HG03060 (cell line): Measurements from ENCODE around the gene KCNC3.
"Not testable (repeated sequence)": the region's sequence is repeated elsewhere in the genome, so short reads cannot be mapped to it uniquely, and the experiment has no call there.

ENCODE experiments used
- ATAC-seq: cut with Tn5 transposase; IDR thresholded peaks from one replicate; pipeline ENCODE4 v1.9.1; 2021; ENCODE audit warnings: low read depth, moderate number of reproducible peaks; ENCODE audit not compliant: unreplicated experiment

The KCNC3 gene

DNA sequence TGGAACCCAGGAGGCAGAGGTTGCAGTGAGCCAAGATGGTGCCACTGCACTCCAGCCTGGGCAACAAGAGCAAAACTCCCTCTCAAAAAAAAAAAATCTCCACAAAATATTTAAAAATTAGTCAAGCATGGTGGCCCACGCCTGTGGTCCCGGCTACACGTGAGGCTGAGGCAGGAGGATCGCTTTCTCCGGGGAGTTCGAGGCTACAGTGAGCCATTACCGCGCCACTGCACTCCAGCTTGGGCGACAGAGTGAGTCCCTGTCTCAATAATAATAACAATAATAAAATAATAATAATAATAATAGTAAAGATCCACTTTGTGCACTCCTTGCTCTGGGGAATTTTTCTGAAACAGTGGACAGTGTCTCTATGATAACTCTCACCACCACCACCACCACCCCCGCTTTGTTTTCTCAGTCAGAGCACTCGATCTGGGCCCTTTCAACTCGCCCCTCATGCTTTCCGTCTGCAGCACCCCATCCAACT is 27.6 kb upstream of the KCNC3 start:
- ATAC-seq: no peak

DNA sequence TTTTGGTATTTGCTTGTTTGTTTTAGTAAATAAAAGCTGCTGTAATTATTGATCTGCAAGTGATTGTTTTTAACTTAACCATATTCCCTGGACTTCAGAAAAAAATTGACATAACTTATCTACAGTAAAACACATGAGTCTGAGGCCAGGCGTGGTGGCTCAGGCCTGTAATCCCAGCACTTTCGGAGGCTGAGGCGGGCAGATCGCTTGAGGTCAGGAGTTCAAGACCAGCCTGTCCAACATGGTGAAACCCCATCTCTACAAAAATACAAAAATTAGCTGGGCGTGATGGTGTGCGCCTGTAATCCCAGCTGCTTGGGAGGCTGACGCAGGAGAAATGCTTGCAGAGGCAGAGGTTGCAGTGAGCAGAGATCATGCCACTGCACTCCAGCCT is 24.3 kb upstream of the KCNC3 start:
- ATAC-seq: not testable (repeated sequence)

- no peak for ATAC-seq
These were observed 23.1 kb upstream of the KCNC3 start for GRCh38 chr19:50352242-50352641.

GRCh38 chr19:50349277-50350057 is 20.3 kb upstream of the KCNC3 start:
- ATAC-seq: no peak

DNA sequence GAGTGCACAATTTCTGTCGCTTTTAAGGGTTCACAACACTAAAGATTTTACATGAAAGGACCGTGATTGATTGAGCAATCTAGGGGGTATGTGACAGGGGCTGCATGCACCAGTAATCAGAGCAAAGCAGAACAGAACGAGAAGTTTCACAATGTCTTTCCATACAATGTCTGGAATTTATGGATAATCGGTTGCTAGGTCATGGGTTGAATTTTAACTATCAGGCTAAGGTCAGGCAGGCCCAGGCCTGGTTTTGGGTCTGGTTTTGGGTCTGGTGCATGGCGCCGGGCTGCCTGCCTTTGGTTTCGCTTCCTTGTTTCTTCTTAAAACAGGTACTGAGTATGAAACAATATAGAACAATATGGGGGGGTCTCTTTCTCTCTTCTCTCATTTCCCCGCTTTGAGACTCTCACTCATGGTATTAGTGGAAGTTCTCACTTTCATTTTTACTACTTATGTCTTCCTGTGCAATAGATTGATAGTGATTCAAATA is 18.0 kb upstream of the KCNC3 start:
- not testable (repeated sequence) for ATAC-seq

DNA sequence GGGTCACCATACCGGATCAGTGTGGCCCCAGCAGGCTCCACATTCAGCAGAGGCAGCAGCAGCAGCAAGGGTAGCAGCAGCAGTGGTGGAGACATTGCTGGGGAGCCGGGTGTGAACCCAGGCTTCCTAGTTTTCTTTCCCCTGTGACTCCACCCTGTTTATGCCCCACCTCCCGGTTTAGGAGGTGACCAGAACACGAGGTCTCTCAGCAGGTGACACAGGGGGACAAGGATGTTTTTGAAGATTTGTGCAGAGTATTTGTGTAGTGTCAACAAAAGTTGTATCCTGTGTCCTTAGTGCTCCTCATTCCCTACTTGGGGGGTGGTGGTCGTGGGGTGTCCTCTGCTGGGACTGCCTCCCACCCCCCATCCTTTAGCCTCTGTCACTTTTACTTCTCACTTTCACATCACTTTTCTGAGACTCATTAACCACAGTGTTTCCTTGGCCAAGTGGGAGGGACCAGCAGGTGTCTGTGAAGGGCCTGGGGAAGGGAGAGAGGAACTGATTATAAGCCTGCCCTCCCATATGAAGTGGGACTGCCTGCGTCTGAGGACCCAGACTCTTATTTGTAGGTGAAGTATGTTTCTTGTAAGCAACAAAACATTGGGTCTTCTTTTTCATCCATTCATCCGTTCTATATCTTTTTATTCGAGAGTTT is 15.6 kb upstream of the KCNC3 start:
- no peak for ATAC-seq

GRCh38 chr19:50341091-50341564 is 12.0 kb upstream of the KCNC3 start:
- peak; percentile 65 for ATAC-seq

- ATAC-seq: no peak
These were observed 11.2 kb upstream of the KCNC3 start for GRCh38 chr19:50340331-50340730.

DNA sequence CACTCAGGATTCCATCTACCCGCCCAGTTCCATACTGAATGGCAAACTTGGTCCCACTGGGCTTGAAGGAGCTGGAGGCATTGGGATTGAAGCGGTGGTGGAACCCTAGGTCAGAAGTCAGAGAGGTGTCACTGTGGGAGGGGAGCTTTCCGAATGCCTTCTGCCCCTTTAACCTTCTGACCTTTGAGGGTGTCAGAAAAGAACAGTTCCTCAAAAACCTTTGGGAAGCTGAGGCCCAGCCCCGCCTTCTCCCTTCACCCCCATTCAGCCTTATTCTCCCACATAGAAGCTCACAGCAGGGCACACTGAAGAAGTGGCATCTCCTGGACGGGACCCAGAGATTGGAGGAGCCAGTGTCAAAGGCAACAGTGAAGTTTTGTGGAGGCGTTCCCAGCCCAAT is 7.9 kb upstream of the KCNC3 start:
- not testable (repeated sequence) for ATAC-seq

DNA sequence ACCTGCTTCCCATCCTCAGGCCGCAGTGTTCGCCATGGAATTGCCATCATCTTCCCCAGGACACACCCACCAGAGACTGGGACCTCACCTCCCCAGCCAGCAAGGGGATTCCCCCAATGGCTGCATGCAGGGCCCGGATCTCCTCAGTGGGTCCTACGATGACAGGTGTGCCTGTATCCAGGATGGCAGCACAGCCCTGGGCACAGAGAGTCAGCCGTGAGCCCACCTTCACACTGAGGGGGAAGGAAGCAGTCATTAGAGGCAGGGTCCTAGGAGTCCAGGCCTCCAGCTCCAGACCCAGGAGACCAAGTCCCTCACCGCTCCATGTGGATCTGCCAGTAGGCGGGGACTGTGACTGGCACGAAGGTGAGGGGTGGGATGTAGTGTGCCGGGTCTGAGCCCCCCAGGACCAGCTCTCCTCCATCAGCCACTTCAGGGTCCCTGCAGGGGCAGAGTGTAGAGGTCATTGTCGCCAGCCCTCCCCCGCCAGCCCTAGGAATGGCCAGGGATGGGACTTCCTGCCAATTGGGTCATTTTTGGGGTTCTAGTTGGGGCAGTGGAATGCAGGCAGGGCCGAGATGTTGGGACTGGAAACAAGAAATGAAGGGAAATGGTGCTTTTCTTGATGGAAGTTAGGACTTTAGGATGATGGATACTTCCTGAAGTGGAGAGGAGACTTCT is 5.7 kb upstream of the KCNC3 start:
- no peak for ATAC-seq

- ATAC-seq: no peak
These were observed 4.8 kb upstream of the KCNC3 start for GRCh38 chr19:50333737-50334617.

GRCh38 chr19:50333235-50333736 is 4.1 kb upstream of the KCNC3 start:
- ATAC-seq: no peak

DNA sequence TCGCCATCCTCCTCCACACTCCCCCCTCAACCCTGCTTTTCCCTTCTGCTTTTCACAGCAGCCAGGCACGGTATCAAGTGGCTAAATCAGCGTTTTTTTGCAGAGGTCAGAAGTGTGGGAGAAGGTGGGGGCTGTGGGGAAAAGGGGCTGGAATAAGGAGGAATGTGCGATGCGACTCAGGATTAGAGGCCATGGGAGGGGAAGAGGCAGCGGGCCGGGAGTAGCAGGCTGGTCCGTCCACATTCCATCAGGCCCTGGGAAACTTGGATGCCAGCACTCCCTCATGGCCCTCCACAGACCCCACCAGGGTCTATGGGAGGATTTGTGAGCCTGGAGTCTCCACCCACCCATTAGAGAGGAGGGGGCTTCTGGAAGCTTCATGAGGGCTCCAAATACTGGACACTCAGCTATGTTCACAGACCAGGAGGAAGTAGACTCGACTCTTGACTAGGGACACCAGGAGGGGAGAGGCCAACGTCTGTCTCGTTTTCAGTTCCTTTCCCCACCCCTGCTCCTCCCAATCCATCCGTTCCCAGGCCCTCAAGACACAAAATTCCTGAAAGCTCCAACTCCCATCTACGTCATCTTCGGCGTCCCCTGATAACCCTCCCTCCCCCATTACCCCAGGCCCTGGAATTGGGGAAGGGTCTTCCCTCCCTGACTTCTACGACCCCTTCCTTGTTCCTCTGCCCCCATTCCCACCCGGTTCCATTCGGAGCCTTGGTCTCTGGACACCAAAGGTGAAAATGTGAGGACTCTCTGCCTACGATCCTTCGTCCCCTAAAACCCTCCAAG is 3.3 kb upstream of the KCNC3 start:
- ATAC-seq: no peak

GRCh38 chr19:50331994-50332243 is 2.7 kb upstream of the KCNC3 start:
- ATAC-seq: no peak

DNA sequence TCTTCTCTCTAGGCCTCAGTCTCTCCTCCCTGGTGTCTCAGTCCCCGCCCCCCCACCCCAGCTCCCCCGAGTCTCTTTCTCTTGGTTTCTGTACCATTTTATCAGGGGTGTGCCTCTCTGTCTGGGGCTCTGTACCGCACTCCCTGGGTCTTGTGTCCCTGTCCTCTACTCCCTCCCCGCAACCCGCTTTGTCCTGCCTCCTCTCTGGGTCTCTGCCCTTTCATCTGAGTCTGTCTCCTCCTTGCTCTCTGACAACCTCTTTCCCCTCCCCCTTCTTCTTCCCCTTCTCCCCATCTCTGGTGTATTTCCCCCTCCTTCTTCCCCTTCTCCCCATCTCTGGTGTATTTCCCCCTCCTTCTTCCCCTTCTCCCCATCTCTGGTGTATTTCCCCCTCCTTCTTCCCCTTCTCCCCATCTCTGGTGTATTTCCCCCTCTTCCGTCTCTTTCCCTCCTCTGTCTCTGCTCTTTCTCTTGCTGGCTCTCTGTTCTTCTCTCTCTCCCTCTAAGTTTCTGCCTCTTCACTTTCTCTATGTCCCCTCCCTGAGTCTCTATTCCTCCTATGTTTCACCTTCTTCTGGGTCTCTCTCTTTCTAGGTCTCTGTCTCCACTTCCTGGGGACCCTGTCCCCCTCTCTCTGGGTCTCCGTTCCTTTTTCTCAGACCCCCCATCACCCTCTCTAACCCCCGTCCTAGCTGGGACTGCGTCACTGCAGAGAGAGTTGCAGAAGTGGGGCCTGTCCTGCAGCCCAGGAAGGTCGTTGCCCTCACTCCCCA is 2.2 kb upstream of the KCNC3 start:
- no peak for ATAC-seq

GRCh38 chr19:50330365-50331078 is 1.3 kb upstream of the KCNC3 start:
- no peak for ATAC-seq

DNA sequence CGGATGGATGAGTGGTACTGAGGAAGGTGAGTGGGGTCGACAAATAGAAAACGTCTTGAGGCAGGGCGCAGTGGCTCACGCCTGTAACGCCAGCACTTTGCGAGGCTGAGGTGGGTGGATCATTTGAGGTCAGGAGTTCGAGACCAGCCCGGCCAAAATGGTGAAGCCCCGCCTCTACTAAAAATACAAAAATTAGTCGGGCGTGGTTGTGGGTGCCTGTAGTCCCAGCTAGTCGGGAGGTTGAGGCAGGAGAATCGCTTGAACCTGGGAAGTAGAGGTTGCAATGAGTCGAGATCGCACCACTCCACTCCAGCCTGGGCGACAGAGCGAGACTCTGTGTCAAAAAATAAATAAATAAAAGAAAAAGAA is 733 bp upstream of the KCNC3 start:
- not testable (repeated sequence) for ATAC-seq

DNA sequence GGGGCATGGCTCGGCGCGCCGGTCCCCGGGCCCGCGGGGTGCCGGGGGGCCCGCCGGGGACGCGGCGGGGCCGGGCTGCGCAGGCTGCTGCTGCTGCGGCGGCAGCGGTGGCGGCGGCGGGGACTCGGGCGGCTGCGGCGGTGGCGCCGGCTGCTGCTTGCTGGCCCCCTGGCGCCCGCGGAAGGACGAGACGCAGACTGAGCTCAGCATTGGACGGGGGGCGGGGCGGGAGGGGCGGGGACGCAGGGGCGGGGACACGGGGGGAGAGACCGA is 368 bp downstream of the KCNC3 start:
- peak; percentile 6 for ATAC-seq
